Tibial nerve (tissue), 4 donors: ENCODE results near the gene CALM3.

Experiments used
- CTCF ChIP-seq, 5 experiments: fragments of 200-600 bp in 3 of 5; fragments of 450-650 bp in 2 of 5; sonication (generic) in 3 of 5; IDR thresholded peaks; one replicate each; pipeline ENCODE4 v1.5.1; 2016 to 2019; ENCODE audit warnings: antibody characterized with exemption in 5 of 5, mild to moderate bottlenecking in 3 of 5, moderate library complexity in 2 of 5
- EP300 ChIP-seq, 2 donors: sonication (generic); formaldehyde crosslinking; IDR thresholded peaks; one replicate each; pipeline ENCODE4 v1.6.1; 2017; ENCODE audit warnings: antibody characterized with exemption in 2 of 2, mild to moderate bottlenecking in 1 of 2
- POLR2A ChIP-seq, 2 donors: fragments of 450-650 bp; IDR thresholded peaks; one replicate each; pipeline ENCODE4 v1.6.1; 2017; ENCODE audit warnings: antibody characterized with exemption in 2 of 2, mild to moderate bottlenecking in 2 of 2, moderate library complexity in 2 of 2

GRCh38 chr19:46625731-46626130, 24.6 kb downstream of the CALM3 start:
- TF ChIP-seq CTCF (IDR thresholded peaks at IDR 0.05) (no peak), POLR2A (IDR thresholded peaks at IDR 0.05) (no peak), EP300 (IDR thresholded peaks at IDR 0.05) (no peak)
